Stimulated activated naive CD8-positive, alpha-beta T cell treated with anti-CD3 and anti-CD28 coated beads, Interleukin-15, Interleukin-2, amounts not matched to agents 100 ng/mL and 50 ng/mL, for 24 hours (primary cell): ENCODE measurements around the gene CASP9.
"Not testable (repeated sequence)": the region's sequence is repeated elsewhere in the genome, so short reads cannot be mapped to it uniquely, and the experiment has no call there.

Source experiments
- H3K27ac Mint-ChIP-seq: one replicate; pipeline ENCODE4 v1.8.0; 2021; ENCODE audit warnings: mild to moderate bottlenecking, mixed read lengths
- H3K27me3 Mint-ChIP-seq: one replicate; pipeline ENCODE4 v1.8.0; 2021; ENCODE audit warnings: mixed read lengths
- H3K36me3 Mint-ChIP-seq: one replicate; pipeline ENCODE4 v1.8.0; 2021; ENCODE audit warnings: low read depth, mixed read lengths
- H3K4me1 Mint-ChIP-seq: one replicate; pipeline ENCODE4 v1.8.0; 2021; ENCODE audit warnings: low read depth, mixed read lengths
- H3K4me3 Mint-ChIP-seq: one replicate; pipeline ENCODE4 v1.8.0; 2021; ENCODE audit warnings: mild to moderate bottlenecking, mixed read lengths
- H3K9me3 Mint-ChIP-seq: one replicate; pipeline ENCODE4 v1.8.0; 2021; ENCODE audit warnings: mixed read lengths

The CASP9 gene

GRCh38 chr1:15472587-15472986 is 51.4 kb downstream of the CASP9 start:
- Mint-ChIP-seq H3K9me3 (no peaks in the 10 kb centered on the region), H3K27ac (no peak overlapping the region), H3K27me3 (no peaks in the 10 kb centered on the region), H3K4me3 (no peak overlapping the region), H3K4me1 (no peaks in the 10 kb centered on the region), H3K36me3 (no peaks in the 10 kb centered on the region)

GRCh38 chr1:15471723-15472122 is 52.3 kb downstream of the CASP9 start:
- H3K4me3 Mint-ChIP-seq, H3K36me3 Mint-ChIP-seq, H3K4me1 Mint-ChIP-seq, H3K27me3 Mint-ChIP-seq, H3K9me3 Mint-ChIP-seq, H3K27ac Mint-ChIP-seq: not testable (repeated sequence)

GRCh38 chr1:15471067-15471466 is 52.9 kb downstream of the CASP9 start:
- not testable (repeated sequence) for H3K27me3 Mint-ChIP-seq, H3K27ac Mint-ChIP-seq, H3K36me3 Mint-ChIP-seq, H3K9me3 Mint-ChIP-seq, H3K4me3 Mint-ChIP-seq, H3K4me1 Mint-ChIP-seq

GRCh38 chr1:15469821-15470448 is 54.1 kb downstream of the CASP9 start:
- not testable (repeated sequence) for H3K27ac Mint-ChIP-seq, H3K4me1 Mint-ChIP-seq, H3K36me3 Mint-ChIP-seq, H3K27me3 Mint-ChIP-seq, H3K9me3 Mint-ChIP-seq, H3K4me3 Mint-ChIP-seq

- Mint-ChIP-seq H3K36me3 (no peaks in the 10 kb centered on the region), H3K27ac (no peak overlapping the region), H3K27me3 (peaks cover 4% of the 10 kb centered on the region), H3K4me3 (no peak overlapping the region), H3K9me3 (no peaks in the 10 kb centered on the region), H3K4me1 (peaks cover 3% of the 10 kb centered on the region)
Measured at GRCh38 chr1:15469361-15469760, 54.7 kb downstream of the CASP9 start.

- Mint-ChIP-seq H3K4me1 (peaks cover 4% of the 10 kb centered on the region), H3K36me3 (no peaks in the 10 kb centered on the region), H3K27ac (no peak overlapping the region), H3K9me3 (no peaks in the 10 kb centered on the region), H3K4me3 (no peak overlapping the region), H3K27me3 (peaks cover 4% of the 10 kb centered on the region)
Measured at GRCh38 chr1:15468145-15468544, 55.9 kb downstream of the CASP9 start.

- not testable (repeated sequence) for H3K9me3 Mint-ChIP-seq, H3K27me3 Mint-ChIP-seq, H3K36me3 Mint-ChIP-seq, H3K4me1 Mint-ChIP-seq, H3K4me3 Mint-ChIP-seq, H3K27ac Mint-ChIP-seq
Measured at GRCh38 chr1:15466955-15467625, 56.9 kb downstream of the CASP9 start.

GRCh38 chr1:15465674-15466073 is 58.3 kb downstream of the CASP9 start:
- Mint-ChIP-seq H3K9me3 (no peaks in the 10 kb centered on the region), H3K4me1 (peaks cover 4% of the 10 kb centered on the region), H3K4me3 (no peak overlapping the region), H3K27ac (no peak overlapping the region), H3K36me3 (no peaks in the 10 kb centered on the region), H3K27me3 (peaks cover 4% of the 10 kb centered on the region)

GRCh38 chr1:15463926-15464322 is 60.1 kb downstream of the CASP9 start:
- H3K36me3 Mint-ChIP-seq, H3K27ac Mint-ChIP-seq, H3K27me3 Mint-ChIP-seq, H3K4me1 Mint-ChIP-seq, H3K9me3 Mint-ChIP-seq, H3K4me3 Mint-ChIP-seq: not testable (repeated sequence)

GRCh38 chr1:15463064-15463800 is 60.8 kb downstream of the CASP9 start:
- H3K27ac Mint-ChIP-seq, H3K4me3 Mint-ChIP-seq, H3K27me3 Mint-ChIP-seq, H3K36me3 Mint-ChIP-seq, H3K4me1 Mint-ChIP-seq, H3K9me3 Mint-ChIP-seq: not testable (repeated sequence)

- Mint-ChIP-seq H3K4me3 (no peak overlapping the region), H3K27me3 (no peaks in the 10 kb centered on the region), H3K4me1 (peaks cover 4% of the 10 kb centered on the region)
Measured at GRCh38 chr1:15460708-15461095, 63.3 kb downstream of the CASP9 start.

GRCh38 chr1:15459771-15460707 is 64.0 kb downstream of the CASP9 start:
- no peaks in the 10 kb centered on the region for H3K27me3 Mint-ChIP-seq
- H3K9me3 Mint-ChIP-seq: no peaks in the 10 kb centered on the region
- H3K4me3 Mint-ChIP-seq: no peak overlapping the region
- no peak overlapping the region for H3K27ac Mint-ChIP-seq
- H3K36me3 Mint-ChIP-seq: no peaks in the 10 kb centered on the region
- peaks cover 4% of the 10 kb centered on the region for H3K4me1 Mint-ChIP-seq

More at GRCh38 chr1:15460708-15461095, 63.3 kb downstream of the CASP9 start:
- H3K27ac Mint-ChIP-seq: no peak overlapping the region
- no peaks in the 10 kb centered on the region for H3K9me3 Mint-ChIP-seq
- no peaks in the 10 kb centered on the region for H3K36me3 Mint-ChIP-seq

- H3K27me3 Mint-ChIP-seq, H3K27ac Mint-ChIP-seq: not testable (repeated sequence)
Measured at GRCh38 chr1:15458388-15458787, 65.6 kb downstream of the CASP9 start.

GRCh38 chr1:15457585-15457984 is 66.4 kb downstream of the CASP9 start:
- Mint-ChIP-seq H3K9me3 (no peaks in the 10 kb centered on the region), H3K27me3 (no peaks in the 10 kb centered on the region), H3K4me1 (no peaks in the 10 kb centered on the region), H3K27ac (no peak overlapping the region), H3K4me3 (no peak overlapping the region), H3K36me3 (no peaks in the 10 kb centered on the region)

More at GRCh38 chr1:15458388-15458787, 65.6 kb downstream of the CASP9 start:
- not testable (repeated sequence) for H3K4me1 Mint-ChIP-seq, H3K9me3 Mint-ChIP-seq, H3K4me3 Mint-ChIP-seq, H3K36me3 Mint-ChIP-seq
